Urothelium cell line (cell line): ENCODE data around the gene CACNG8.

ENCODE experiments used
- DNase-seq: peaks from one replicate; pipeline ENCODE4 v3.0.0; 2011; ENCODE audit warnings: low spot score, mixed read lengths
- FAIRE-seq: peaks from 2 replicates; lab custom pipeline; 2011; peaks lifted over from hg19 to GRCh38; lab: Jason Lieb, UNC

CACNG8 gene

GRCh38 chr19:53961523-53962356 lies 997 bp upstream of the CACNG8 start:
- no peak for FAIRE-seq

GRCh38 chr19:53965091-53965490 lies 2.4 kb downstream of the CACNG8 start:
- FAIRE-seq (no peak), DNase-seq (no peak)

More at GRCh38 chr19:53961523-53962356, 997 bp upstream of the CACNG8 start:
- DNase-seq = peak; percentile 80

DNA sequence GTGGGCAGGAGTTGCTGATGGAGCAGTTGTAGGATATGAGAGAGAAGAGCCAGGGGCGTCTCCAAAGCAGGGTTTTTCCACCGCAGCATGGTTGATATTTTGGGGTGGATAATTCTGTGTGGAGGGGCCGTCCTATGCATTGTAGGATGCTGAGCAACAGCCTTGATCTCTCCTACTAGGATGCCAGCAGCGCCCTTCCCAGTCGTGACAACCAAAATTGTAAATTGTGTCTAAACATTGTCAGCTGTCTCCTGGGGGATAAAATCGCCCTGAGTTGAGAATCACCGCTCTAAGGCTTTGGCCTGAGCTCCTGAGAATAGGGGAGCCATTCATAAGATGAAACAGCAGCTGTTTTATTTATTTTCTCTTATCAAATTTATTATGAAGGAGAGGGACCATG lies 4.2 kb downstream of the CACNG8 start:
- FAIRE-seq (no peak), DNase-seq (no peak)

DNA sequence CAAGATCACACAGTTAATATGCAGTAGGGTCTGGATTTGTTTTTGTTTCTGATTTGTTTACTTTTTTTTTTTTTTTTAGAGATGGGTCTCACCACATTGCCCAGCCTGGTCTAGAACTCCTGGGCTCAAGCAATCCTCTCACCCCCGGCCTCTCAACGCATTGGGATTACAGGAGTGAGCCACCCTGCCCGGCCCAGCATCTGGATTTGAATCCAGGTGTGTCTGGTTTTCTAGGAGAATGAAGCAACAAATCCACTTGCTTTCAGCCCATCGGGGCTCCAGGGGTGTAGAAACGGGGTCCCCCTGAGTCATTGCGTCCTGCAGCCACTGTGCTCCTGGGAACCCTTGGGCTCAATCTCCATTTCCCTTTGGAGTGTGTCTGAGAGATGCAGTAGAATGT lies 6.6 kb downstream of the CACNG8 start:
- no peak for FAIRE-seq

DNA sequence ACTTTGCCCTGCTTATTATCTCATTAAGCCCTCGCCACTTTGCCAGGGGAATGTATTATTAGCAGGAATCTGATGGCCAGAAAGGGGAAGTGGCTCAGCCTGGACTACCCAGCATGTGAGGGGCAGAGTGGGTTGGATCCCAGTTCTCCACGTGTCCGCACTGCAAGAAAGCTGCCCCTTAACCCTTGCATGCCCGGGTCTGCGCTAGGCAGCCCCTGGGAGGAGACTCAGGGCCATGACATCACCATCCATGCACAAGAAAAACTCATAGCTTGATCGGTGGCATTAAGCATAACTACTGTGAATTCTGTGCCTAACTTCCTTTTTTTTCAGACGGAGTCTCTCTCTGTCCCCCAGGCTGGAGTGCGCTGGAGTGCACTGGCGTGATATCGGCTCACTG lies 8.9 kb downstream of the CACNG8 start:
- DNase-seq = no peak
- no peak for FAIRE-seq

More for the DNA sequence above, 6.6 kb downstream of the CACNG8 start:
- DNase-seq = no peak

DNA sequence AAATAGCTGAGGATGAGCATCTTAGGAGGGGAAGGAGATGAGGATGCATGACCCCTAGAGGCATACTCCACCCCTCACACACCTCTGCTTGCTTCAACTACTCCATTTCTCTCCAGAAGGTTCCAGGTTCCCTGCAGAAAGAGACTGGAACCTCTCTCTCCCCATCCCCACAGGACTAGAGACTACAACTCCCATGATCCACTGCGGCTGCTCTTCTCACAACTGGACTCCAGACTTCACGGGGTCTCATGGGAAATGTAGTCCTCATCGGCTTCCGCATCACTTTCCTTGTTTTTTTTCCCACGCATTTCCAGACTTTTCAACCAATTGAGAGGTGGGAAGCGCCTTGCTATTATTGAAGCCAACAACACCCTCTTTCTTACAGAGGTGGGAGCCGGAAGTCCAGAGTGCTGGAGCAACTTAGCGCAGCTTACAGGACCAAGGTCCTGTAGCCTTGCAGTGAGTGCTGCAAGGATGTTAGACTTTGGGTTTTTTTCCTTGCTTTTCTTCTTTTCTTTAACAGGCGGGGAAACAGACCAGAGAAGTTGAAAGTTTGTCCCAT lies 14.8 kb downstream of the CACNG8 start:
- FAIRE-seq (no peak), DNase-seq (peak; percentile 69)

DNA sequence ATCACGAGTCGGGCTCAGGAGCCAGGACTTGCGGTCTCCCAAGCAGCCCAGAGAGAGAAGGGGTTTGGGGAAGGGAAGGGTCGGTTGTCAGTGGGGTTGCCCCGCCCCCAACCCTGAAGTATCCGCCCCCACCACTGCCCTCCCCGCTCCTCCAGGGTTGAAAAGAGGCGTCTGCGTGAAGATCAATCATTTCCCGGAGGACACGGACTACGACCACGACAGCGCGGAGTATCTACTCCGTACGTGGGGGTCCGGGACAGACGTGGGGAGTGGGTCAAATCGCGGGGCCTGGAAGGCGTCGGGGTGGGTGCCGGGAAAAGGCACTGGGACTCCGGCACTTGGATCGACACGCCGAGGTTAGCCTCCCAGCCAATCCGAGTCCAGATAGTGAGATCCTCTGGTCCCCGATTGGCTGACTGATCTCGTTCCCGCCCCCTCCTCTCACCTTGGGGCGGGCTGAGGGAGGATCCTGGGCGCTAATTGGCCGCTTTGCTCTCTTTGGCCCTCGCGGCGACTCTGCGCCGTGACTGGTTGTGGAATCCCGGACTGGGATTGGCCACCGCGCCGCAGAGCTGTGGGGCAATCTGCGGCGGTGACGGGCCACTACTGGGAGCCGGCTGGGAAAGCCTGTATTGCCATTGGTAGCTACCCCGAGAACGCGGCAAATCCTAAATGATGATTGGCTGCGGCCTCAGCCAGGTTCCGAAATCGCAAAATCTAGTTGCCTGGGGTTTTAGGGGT lies 15.4 kb downstream of the CACNG8 start:
- FAIRE-seq (no peak), DNase-seq (no peak)

DNA sequence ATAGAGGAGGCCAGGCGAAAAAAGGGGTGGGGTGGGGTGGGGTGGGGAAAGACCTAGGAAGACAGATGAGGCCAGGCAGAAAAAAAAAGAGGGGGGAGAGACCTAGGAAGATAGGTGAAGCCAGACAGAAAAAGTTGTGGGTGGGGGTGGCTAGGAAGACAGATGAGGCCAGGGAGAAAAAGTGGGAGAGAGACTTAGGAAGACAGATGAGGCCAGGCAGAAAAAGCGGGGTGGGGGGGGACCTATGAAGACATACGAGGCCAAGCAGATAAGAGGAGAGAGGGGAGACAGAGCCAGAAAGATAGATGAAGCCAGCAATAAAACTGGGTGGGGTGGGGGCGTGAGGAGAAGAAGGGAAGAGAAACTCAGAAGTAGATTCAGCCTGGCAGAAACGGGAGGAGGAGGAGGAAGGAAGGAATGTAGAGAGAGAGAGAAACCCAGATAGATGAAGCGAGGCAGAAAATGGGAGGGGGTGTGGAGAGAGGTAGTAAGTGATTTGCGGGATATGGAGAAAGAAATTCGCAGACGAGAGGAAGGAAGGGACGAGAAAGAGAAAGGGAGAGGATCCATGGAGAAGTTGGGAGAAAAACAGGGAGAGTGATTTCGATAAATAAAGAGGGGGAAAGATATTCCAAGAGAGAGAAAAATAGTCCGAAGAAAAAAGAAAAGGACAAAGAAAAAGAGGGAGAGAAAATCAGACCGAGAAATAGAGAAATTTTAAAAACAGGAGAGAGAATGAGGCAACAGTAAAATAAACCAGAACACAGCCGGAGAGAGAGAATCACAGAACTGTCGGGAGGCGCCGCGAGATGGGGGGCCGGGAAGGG lies 16.5 kb downstream of the CACNG8 start:
- no peak for DNase-seq
- no peak for FAIRE-seq

DNA sequence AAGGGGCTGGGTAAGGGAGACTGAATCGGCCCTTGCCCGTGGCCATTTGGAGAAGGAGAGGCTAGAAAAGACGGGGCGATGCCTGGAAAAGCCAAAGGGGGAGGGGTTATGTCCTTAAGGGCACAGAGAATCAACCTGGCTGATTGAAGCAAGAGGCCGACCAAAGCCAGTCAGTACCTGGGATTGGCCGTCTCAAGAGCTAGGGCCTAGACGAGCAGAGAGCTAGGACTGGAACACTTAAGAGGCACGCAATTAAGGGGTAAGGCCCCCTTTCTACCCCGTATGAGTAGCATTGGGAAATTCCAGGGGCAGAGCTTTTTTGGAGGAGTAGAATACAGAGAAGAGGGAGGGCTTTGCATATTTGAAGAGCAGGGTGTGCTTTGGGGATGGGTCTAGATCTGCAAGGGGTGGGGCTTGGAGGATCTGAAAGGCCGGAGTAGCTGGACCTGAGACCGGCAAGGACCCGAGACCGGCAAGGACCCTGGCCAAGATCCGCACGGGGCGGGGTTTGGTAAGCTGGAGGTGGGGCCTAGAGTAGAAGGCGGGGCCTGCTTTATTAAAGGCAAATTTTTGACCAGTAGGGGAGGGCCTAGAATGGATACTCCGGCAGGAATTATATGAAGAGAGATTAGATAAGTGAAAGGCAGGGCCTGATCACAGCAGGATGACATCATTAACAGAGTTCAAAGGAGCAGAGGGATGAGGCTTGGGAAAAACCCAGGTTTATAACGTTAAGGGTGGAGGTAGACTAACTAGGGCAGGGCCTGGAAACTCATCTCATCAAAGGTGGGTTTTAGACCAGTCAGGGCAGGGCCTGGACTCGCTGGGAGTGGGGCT lies 18.0 kb downstream of the CACNG8 start:
- peak; percentile 76 for DNase-seq
- FAIRE-seq = no peak

DNA sequence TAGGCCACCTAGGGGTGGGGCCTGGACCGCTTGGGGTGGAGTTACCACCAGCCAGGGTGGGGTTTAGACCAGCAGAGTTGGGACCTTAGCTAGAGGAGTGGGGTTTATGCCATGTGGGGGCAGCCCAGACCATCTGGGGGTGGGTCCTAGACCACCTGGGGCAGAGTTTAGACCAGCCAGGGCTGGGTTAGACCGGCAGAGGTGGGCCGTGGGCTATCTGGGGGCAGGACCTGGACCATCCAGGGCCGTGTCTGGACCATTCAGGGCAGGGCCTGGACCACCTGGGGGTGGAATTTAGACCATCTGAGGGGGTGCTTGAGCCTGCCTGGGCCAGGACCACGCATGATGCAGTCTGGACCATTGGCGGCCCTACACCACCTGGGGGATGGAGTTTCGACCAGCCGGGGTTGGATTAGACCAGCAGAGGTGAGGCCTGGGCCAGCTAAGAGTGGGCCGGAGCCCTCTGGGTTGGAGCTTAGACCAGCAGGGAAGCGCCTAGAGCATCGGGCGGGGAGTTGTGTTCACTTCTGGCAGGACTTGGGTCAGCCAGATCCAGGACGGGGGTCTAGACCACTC lies 18.7 kb downstream of the CACNG8 start:
- FAIRE-seq (peak; percentile 44), DNase-seq (no peak)

GRCh38 chr19:53982001-53982451 lies 19.3 kb downstream of the CACNG8 start:
- no peak for FAIRE-seq
- DNase-seq = no peak

- no peak for FAIRE-seq
- DNase-seq = no peak
These were observed 19.9 kb downstream of the CACNG8 start for GRCh38 chr19:53982611-53983010.

DNA sequence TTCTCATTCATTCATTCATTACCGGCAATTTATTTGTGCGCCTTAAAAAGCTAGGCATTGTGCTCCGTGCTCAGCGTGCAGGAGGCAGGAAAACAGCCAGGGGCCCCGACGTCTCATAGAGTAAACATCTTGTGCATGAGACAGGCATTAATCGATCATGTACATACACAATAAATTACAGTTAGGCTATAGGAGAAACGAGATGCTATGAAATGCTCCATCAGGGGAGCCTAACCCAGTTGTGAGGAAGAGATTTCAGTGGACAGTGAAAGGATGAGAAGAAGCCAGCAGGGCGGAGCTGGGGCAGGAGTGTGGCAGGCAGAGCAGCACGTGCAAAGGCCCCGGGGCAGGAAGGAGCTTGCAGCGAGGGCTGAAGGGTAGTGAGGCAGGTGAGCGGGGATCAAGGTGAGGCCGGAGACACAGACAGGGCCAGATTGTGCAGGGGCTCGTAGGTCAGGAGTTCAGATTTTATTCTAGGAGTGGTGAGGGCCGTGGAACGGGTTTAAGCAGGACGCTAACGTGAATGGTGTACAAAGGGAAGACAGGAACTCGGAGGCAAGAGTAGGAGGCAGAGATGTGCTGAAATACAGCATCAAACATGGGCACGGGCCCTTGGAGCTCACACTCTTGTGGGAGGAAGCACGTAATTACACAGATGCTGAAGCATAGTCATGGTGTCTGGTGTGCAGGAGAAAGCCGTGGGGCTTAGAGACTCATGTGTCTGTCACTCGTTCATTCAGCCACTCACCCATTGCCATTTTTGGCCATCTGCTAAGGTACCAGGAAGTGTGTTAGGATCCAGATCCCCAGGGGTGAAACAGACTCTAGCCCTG lies 20.9 kb downstream of the CACNG8 start:
- FAIRE-seq (peak; percentile 42), DNase-seq (no peak)

DNA sequence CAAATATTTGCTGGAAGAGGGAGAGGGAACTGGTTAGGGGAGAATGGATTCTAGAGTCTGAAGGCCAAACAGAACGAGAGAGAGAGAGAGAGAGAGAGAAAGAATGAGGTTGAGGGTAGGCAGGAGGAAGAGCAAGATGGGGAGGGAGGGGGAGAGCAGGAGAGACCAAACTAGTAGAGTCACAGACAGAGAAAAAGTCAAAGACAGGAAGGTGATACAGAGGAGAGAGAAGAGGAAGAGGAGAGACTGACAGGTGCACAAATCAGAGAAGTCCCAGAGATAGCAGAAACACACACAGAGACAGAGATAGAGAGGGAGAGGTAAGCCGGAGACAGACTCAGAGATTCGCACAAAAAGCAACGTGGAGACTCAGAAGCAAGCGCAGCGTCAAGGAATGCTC lies 23.1 kb downstream of the CACNG8 start:
- DNase-seq (no peak), FAIRE-seq (no peak)

DNA sequence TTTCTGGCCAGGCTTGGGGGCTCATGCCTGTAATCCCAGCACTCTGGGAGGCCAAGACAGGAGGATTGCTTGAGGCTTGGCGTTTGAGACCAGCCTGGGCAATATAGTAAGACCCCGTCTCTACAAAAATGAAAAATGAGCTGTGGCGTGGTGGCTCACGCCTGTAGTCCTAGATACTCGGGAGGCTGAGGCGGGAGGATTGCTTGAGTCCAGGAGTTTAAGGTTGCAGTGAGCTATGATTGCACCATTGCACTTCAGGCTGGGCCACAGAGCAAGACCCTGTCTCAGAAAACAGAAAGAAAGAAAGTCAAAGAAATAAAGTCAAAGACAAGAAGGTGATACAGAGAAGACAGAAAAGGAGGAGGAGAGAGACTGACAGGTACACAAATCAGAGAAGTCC lies 26.2 kb downstream of the CACNG8 start:
- FAIRE-seq (no peak), DNase-seq (no peak)

GRCh38 chr19:53989600-53990533 lies 27.1 kb downstream of the CACNG8 start:
- DNase-seq (no peak), FAIRE-seq (no peak)

DNA sequence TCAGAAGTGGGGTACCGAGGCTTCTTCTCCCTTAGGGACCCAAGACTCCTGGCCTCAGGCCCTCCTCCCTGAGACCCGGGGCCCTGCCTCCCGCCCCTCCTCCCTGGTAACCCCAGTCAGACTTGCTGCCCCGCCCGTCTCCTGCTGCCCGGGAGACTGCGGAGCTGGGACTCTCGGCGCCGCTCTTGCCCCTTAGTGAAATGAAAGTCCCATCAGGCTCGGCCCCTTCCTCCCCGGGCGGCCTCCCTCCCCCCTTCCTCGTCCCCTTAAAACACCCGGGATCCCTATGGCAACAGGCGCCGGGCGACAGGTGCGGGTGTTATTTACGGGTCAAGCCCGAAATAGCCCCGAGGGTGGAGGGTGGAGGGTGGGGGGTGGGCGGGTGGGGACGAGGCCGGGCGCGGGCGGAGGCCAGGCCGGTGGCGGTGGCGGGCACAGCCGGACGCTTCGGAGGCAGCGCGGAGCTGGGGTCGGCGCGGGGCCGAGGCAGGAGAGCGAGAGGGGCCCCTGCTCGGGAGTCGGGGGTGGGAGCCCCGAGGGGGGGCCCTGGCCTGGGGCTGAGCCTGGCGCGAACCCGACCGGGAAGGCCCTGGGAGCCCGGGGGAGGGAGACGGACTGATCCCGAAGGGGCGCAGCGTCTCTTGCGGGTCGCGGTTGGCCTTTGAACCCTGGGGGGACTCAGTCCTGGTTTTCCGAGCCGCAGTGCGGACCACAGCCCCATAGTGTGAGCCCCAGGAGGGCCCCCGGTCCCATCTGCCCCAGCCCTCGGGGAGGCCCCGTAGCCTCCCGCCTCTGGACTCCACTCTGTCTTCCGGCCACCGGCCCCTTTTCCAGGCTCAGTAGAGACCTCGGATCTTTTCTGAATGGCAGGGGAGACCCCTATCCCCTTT lies 28.7 kb downstream of the CACNG8 start, which contains the start of gene CACNG6:
Gene CACNG6 (plus strand): TSS at position 414 of the 890 bp plus-strand sequence. CDS start 1,241 bp downstream, outside the sequence.
- FAIRE-seq (no peak), DNase-seq (peak; percentile 79)
